ENCODE data around the gene DMAC2. TPM values are rescaled to one million over a fixed set of nuclear protein-coding genes. Genes with fewer than 3 reads are reported as not detected.
"Not testable (repeated sequence)": the region's sequence is repeated elsewhere in the genome, so short reads cannot be mapped to it uniquely, and the experiment has no call there.

The DMAC2 gene
- total and polyA plus RNA-seq, 2 donors (not counting 3 experiments of a cell fraction or from before 2014, with no cell fraction given), result 65.4 to 137 TPM

GRCh38 chr19:41435936-41436673 is 3.6 kb downstream of the DMAC2 start:
- no peak for FAIRE-seq
- H2AFZ ChIP-seq (ENCODE audit: low read depth, low read length), result no peak overlapping the region
- H3K4me1 ChIP-seq (ENCODE audit: control insufficient read depth, extremely low read depth, insufficient read depth, low read length), result peaks cover 6% of the 10 kb centered on the region
- intact Hi-C loops (cut with micrococcal nuclease) (no loop called here), dilution Hi-C loops (cut with MboI; ENCODE audit: extremely low pct_ligation_motif_present, low sequenced_read_pairs) (no loop called here)
- peaks cover 0 to 17% of the 10 kb centered on the region in 2 experiments for H3K36me3 ChIP-seq (ENCODE audit: control insufficient read depth in 2 of 2, extremely low read depth in 1 of 2, insufficient read depth in 2 of 2, low read length in 2 of 2)
- ChIA-PET POLR2A (no interaction called here), CTCF (interaction anchor here (1.1 to 3.8 kb wide), 4 partner anchors 13 to 127 kb away, joined by 4 to 23 read pairs (median 4); no protein-coding TSS in a partner anchor)
- no peaks in the 10 kb centered on the region for H3K79me2 ChIP-seq (ENCODE audit: control insufficient read depth, insufficient read depth, low read length)
- no peak overlapping the region for H3K27ac ChIP-seq (ENCODE audit: insufficient read depth, low read depth, low read length)
- H3K9ac ChIP-seq (replicated peaks; ENCODE audit: extremely low read depth, insufficient read depth, low read length), result no peak overlapping the region
- no peaks in the 10 kb centered on the region for H3K9me3 ChIP-seq (replicated peaks; ENCODE audit: control insufficient read depth, insufficient read depth, low read length)
- H3K27me3 ChIP-seq (ENCODE audit: control insufficient read depth in 2 of 2, insufficient read depth in 2 of 2, low read length in 2 of 2), result no peaks in the 10 kb centered on the region
- no peaks in the 10 kb centered on the region for H4K20me1 ChIP-seq (replicated peaks; ENCODE audit: control insufficient read depth, extremely low read depth, insufficient read depth, low read length)
- H3K9me1 ChIP-seq (replicated peaks; ENCODE audit: control insufficient read depth, extremely low read depth, insufficient read depth, low read length), result no peaks in the 10 kb centered on the region
- no peak overlapping the region for H3K4me3 ChIP-seq (replicated peaks in 1 of 3; ENCODE audit: insufficient read depth in 1 of 3, low read depth in 1 of 3, low read length in 3 of 3)
- BruUV-seq (replicated peaks), result no TSS peak
- no peak overlapping the region for H3K4me2 ChIP-seq (ENCODE audit: insufficient read depth, low read length)
- no peak for DNase-seq (ENCODE audit: low read depth, low spot score)
- TF ChIP-seq JUN (IDR thresholded peaks at IDR 0.05; ENCODE audit: borderline replicate concordance, insufficient read depth, insufficient read length, low read depth), result no peak
- no peak for TF ChIP-seq EZH2 (IDR thresholded peaks at IDR 0.05; ENCODE audit: borderline replicate concordance, low read depth, low read length, severe bottlenecking)
- TF ChIP-seq CTCF (IDR thresholded peaks at IDR 0.05; ENCODE audit: extremely low read depth in 1 of 2, insufficient read depth in 1 of 2, low read depth in 1 of 2, low read length in 2 of 2), result no peak
- TF ChIP-seq FOS (IDR thresholded peaks at IDR 0.05; ENCODE audit: borderline replicate concordance, insufficient read depth, low read length), result no peak
- TF ChIP-seq, protein P1, sequence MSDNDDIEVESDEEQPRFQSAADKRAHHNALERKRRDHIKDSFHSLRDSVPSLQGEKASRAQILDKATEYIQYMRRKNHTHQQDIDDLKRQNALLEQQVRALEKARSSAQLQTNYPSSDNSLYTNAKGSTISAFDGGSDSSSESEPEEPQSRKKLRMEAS (IDR thresholded peaks at IDR 0.05; ENCODE audit: insufficient read depth, insufficient read length), result no peak
- TF ChIP-seq POLR2A (IDR thresholded peaks at IDR 0.05; ENCODE audit: low read depth, low read length), result no peak

- intact Hi-C loops (cut with micrococcal nuclease); H3K79me2 ChIP-seq (ENCODE audit: control insufficient read depth, insufficient read depth, low read length); DNase-seq (ENCODE audit: low read depth, low spot score); H3K4me1 ChIP-seq (ENCODE audit: control insufficient read depth, extremely low read depth, insufficient read depth, low read length); H3K27me3 ChIP-seq (ENCODE audit: control insufficient read depth in 2 of 2, insufficient read depth in 2 of 2, low read length in 2 of 2); H3K4me2 ChIP-seq (ENCODE audit: insufficient read depth, low read length); H3K9ac ChIP-seq (replicated peaks; ENCODE audit: extremely low read depth, insufficient read depth, low read length); H3K27ac ChIP-seq (ENCODE audit: insufficient read depth, low read depth, low read length); H3K9me3 ChIP-seq (replicated peaks; ENCODE audit: control insufficient read depth, insufficient read depth, low read length); H2AFZ ChIP-seq (ENCODE audit: low read depth, low read length); H3K4me3 ChIP-seq (replicated peaks in 1 of 3; ENCODE audit: insufficient read depth in 1 of 3, low read depth in 1 of 3, low read length in 3 of 3); BruUV-seq (replicated peaks); H4K20me1 ChIP-seq (replicated peaks; ENCODE audit: control insufficient read depth, extremely low read depth, insufficient read depth, low read length); POLR2A ChIA-PET; dilution Hi-C loops (cut with MboI; ENCODE audit: extremely low pct_ligation_motif_present, low sequenced_read_pairs); H3K9me1 ChIP-seq (replicated peaks; ENCODE audit: control insufficient read depth, extremely low read depth, insufficient read depth, low read length); FAIRE-seq: not testable (repeated sequence)
- peaks cover 0 to 17% of the 10 kb centered on the region in 2 experiments for H3K36me3 ChIP-seq (ENCODE audit: control insufficient read depth in 2 of 2, extremely low read depth in 1 of 2, insufficient read depth in 2 of 2, low read length in 2 of 2)
- CTCF ChIA-PET, result interaction anchor here (1.2 to 3.8 kb wide), 3 partner anchors 13 to 128 kb away, joined by 4 to 23 read pairs (median 4); no protein-coding TSS in a partner anchor
Observed at GRCh38 chr19:41435376-41435775, 4.3 kb downstream of the DMAC2 start.

Measured in endothelial cell of umbilical vein (primary cell).